ENCODE measurements around the gene ATP2A2. TPM values are rescaled to one million over a fixed set of nuclear protein-coding genes. Genes with fewer than 3 reads are reported as not detected.

ATP2A2 gene
- total RNA-seq, 1 experiment from 2014 or later = 174 TPM

- no peak overlapping the region for H3K4me3 ChIP-seq (ENCODE audit: low read length)
- H4K20me1 ChIP-seq (ENCODE audit: low read length) = no peaks in the 10 kb centered on the region
- no peaks in the 10 kb centered on the region for H3K79me2 ChIP-seq (ENCODE audit: low read length)
- H2AFZ ChIP-seq (ENCODE audit: low read length) = no peak overlapping the region
- ChIA-PET CTCF (interaction anchor here (0.6 kb wide), 1 partner anchor 9 kb away, joined by 3 read pairs; no protein-coding TSS in a partner anchor), POLR2A (ENCODE audit: unreplicated experiment) (no interaction called here)
- intact Hi-C loops (cut with micrococcal nuclease) = no loop called here
- no peaks in the 10 kb centered on the region for H3K9me2 ChIP-seq (replicated peaks; ENCODE audit: low read length)
- no peaks in the 10 kb centered on the region for H3F3A ChIP-seq (ENCODE audit: low read length, unreplicated experiment)
- no peak overlapping the region for H3K4me2 ChIP-seq (ENCODE audit: low read length)
- TF ChIP-seq CTCF (conservative IDR thresholded peaks at IDR 0.05; ENCODE audit: low read depth, low read length) (no peak), EZH2 (IDR thresholded peaks at IDR 0.05; ENCODE audit: low read length, unreplicated experiment) (no peak), EZH2phosphoT487 (IDR thresholded peaks at IDR 0.05; ENCODE audit: borderline replicate concordance, low read length) (no peak)
- DNase-seq (no peak), ATAC-seq (no peak)
- H3K27ac ChIP-seq (ENCODE audit: low read length) = no peak overlapping the region
- no peaks in the 10 kb centered on the region for H3K27me3 ChIP-seq (ENCODE audit: low read length)
- H3K4me1 ChIP-seq (ENCODE audit: insufficient read depth, low read length) = no peaks in the 10 kb centered on the region
- H3K9ac ChIP-seq (ENCODE audit: low read length) = no peak overlapping the region
- H3K36me3 ChIP-seq (ENCODE audit: low read depth, low read length) = peaks cover 30% of the 10 kb centered on the region
- H3K9me3 ChIP-seq (ENCODE audit: low read length) = no peaks in the 10 kb centered on the region
- no TSS peak for BruUV-seq (replicated peaks)
Observed at GRCh38 chr12:110352401-110352800, 71.4 kb downstream of the ATP2A2 start.

- no peaks in the 10 kb centered on the region for H3K27me3 ChIP-seq (ENCODE audit: low read length)
- POLR2A ChIA-PET (ENCODE audit: unreplicated experiment) = no interaction called here
Observed at GRCh38 chr12:110353211-110353965, 72.3 kb downstream of the ATP2A2 start.

More at GRCh38 chr12:110353211-110353965, 72.3 kb downstream of the ATP2A2 start:
- Histone ChIP-seq H3K9me2 (replicated peaks; ENCODE audit: low read length) (no peaks in the 10 kb centered on the region), H3F3A (ENCODE audit: low read length, unreplicated experiment) (no peaks in the 10 kb centered on the region), H3K9ac (ENCODE audit: low read length) (no peak overlapping the region), H4K20me1 (ENCODE audit: low read length) (no peaks in the 10 kb centered on the region), H3K4me2 (ENCODE audit: low read length) (no peak overlapping the region), H3K79me2 (ENCODE audit: low read length) (no peaks in the 10 kb centered on the region), H3K27ac (ENCODE audit: low read length) (no peak overlapping the region), H2AFZ (ENCODE audit: low read length) (no peak overlapping the region), H3K9me3 (ENCODE audit: low read length) (no peaks in the 10 kb centered on the region), H3K4me1 (ENCODE audit: insufficient read depth, low read length) (no peaks in the 10 kb centered on the region), H3K36me3 (ENCODE audit: low read depth, low read length) (peaks cover 20% of the 10 kb centered on the region), H3K4me3 (ENCODE audit: low read length) (no peak overlapping the region)
- TF ChIP-seq EZH2 (IDR thresholded peaks at IDR 0.05; ENCODE audit: low read length, unreplicated experiment) = no peak
- TF ChIP-seq CTCF (conservative IDR thresholded peaks at IDR 0.05; ENCODE audit: low read depth, low read length) = no peak
- TF ChIP-seq EZH2phosphoT487 (IDR thresholded peaks at IDR 0.05; ENCODE audit: borderline replicate concordance, low read length) = no peak
- intact Hi-C loops (cut with micrococcal nuclease) = no loop called here
- no TSS peak for BruUV-seq (replicated peaks)
- CTCF ChIA-PET = interaction anchor here (1.1 kb wide), 1 partner anchor 78 kb away, joined by 5 read pairs; no protein-coding TSS in a partner anchor
- ATAC-seq (no peak; the same call in 1 of the 2 replicates), DNase-seq (no peak)
